GM18868 (cell line): Measurements from ENCODE around the gene DUSP9.
"Not testable (repeated sequence)": the region's sequence is repeated elsewhere in the genome, so short reads cannot be mapped to it uniquely, and the experiment has no call there.

Source experiments
- ATAC-seq: cut with Tn5 transposase; IDR thresholded peaks from one replicate; pipeline ENCODE4 v1.9.1; 2021; ENCODE audit warnings: mild to moderate bottlenecking, moderate library complexity; ENCODE audit not compliant: unreplicated experiment

The DUSP9 gene

GRCh38 chrX:153646620-153647373 is at the start of gene DUSP9:
TSS of gene DUSP9 (plus strand) at chrX:153647203. CDS start at chrX:153647954, 751 bp downstream.
- no peak for ATAC-seq

- peak; percentile 55 for ATAC-seq
Observed at GRCh38 chrX:153598541-153599191, 48.3 kb upstream of the DUSP9 start, which contains the start of gene CCNQ. TSS of gene CCNQ (minus strand) at chrX:153599139. CDS start at chrX:153599073, 66 bp downstream.

- ATAC-seq, result peak; percentile 84
Observed at GRCh38 chrX:153599192-153600031, 47.6 kb upstream of the DUSP9 start.

GRCh38 chrX:153600032-153600373 is 47.0 kb upstream of the DUSP9 start:
- ATAC-seq, result no peak

- ATAC-seq, result no peak
Observed at GRCh38 chrX:153600921-153601320, 46.1 kb upstream of the DUSP9 start.

GRCh38 chrX:153601511-153602110 is 45.4 kb upstream of the DUSP9 start:
- no peak for ATAC-seq

GRCh38 chrX:153602601-153603000 is 44.4 kb upstream of the DUSP9 start:
- no peak for ATAC-seq

GRCh38 chrX:153603131-153603656 is 43.8 kb upstream of the DUSP9 start:
- no peak for ATAC-seq

- not testable (repeated sequence) for ATAC-seq
Observed at GRCh38 chrX:153604666-153605380, 42.2 kb upstream of the DUSP9 start.

GRCh38 chrX:153606503-153606902 is 40.5 kb upstream of the DUSP9 start:
- ATAC-seq, result no peak

GRCh38 chrX:153608376-153608775 is 38.6 kb upstream of the DUSP9 start:
- no peak for ATAC-seq

GRCh38 chrX:153608806-153609205 is 38.2 kb upstream of the DUSP9 start:
- ATAC-seq, result no peak

GRCh38 chrX:153609917-153610835 is 36.8 kb upstream of the DUSP9 start:
- ATAC-seq, result peak; percentile 79

GRCh38 chrX:153610836-153611213 is 36.2 kb upstream of the DUSP9 start:
- ATAC-seq, result no peak

GRCh38 chrX:153611298-153612095 is 35.5 kb upstream of the DUSP9 start:
- no peak for ATAC-seq

GRCh38 chrX:153612413-153612812 is 34.6 kb upstream of the DUSP9 start:
- ATAC-seq, result no peak

- no peak for ATAC-seq
Observed at GRCh38 chrX:153614818-153615217, 32.2 kb upstream of the DUSP9 start.

- no peak for ATAC-seq
Observed at GRCh38 chrX:153620576-153620975, 26.4 kb upstream of the DUSP9 start.
